GM12872 (cell line): ENCODE data around the gene PSMD13.

Experiments used
- TF ChIP-seq, protein P1 (sequence below): IDR thresholded peaks from 3 replicates; pipeline ENCODE4 v1.5.1; 2011; ENCODE audit warnings: low read depth, mild to moderate bottlenecking, low read length, moderate library complexity; ENCODE audit not compliant: insufficient read depth

Gene PSMD13

GRCh38 chr11:227824-228379, 8.9 kb upstream of the PSMD13 start:
- TF ChIP-seq, protein P1, sequence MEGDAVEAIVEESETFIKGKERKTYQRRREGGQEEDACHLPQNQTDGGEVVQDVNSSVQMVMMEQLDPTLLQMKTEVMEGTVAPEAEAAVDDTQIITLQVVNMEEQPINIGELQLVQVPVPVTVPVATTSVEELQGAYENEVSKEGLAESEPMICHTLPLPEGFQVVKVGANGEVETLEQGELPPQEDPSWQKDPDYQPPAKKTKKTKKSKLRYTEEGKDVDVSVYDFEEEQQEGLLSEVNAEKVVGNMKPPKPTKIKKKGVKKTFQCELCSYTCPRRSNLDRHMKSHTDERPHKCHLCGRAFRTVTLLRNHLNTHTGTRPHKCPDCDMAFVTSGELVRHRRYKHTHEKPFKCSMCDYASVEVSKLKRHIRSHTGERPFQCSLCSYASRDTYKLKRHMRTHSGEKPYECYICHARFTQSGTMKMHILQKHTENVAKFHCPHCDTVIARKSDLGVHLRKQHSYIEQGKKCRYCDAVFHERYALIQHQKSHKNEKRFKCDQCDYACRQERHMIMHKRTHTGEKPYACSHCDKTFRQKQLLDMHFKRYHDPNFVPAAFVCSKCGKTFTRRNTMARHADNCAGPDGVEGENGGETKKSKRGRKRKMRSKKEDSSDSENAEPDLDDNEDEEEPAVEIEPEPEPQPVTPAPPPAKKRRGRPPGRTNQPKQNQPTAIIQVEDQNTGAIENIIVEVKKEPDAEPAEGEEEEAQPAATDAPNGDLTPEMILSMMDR: no peak

GRCh38 chr11:230431-230830, 6.3 kb upstream of the PSMD13 start:
- TF ChIP-seq, protein P1: no peak

DNA sequence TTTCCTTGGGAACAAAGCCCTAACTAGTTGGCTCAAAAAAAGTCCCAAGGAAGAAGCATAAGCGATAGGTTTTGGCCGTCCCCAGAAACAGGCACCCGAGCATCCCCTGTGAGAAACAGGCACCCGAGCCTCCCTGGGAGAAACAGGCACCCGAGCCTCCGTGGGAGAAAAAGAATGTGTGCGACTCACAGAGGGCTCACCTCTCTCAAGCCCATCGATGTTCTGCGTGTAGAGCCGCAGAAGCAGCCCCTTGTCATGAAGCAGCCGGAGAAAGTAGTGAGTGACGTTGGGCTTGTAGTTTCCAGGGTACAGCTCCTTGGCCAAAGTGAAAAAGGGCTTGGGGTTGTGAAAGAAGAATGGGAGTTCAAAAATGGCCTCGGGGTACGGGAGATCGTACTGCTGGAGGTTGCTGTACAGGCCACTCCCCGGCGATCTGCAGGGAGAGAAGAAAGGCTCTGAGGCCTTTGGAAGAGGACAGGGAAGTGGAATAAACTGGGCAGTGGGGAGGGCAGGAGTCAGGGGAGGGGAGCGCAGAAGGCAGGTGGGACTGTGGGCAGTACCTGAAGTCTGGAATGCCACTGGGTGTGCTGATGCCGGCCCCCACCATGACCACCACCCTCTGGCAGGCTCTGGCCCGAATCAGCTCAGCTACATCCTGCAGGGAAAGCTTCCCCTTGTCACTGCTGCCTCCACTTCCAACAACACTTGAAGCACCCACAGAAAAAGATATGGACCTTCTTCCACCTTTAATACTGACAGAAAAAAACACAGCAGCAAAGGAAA, 3.8 kb upstream of the PSMD13 start:
- TF ChIP-seq, protein P1: no peak

DNA sequence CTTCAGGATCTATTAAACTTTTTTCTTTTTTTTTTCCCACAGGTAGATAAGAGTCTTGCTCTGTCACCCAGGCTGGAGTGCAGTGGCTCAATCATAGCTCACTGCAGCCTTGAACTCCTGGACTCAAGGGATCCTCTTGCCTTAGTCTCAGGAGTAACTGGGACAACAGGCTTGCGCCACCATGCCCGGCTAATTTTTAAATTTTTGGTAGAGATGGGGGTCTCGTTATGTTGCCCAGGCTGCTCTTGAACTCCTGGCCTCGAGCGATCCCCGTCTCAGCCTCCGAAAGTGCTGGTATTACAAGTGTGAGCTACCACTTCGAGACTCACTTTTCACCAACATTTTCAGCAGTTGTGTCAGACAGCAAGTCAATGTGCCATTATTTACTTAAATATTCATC, 1.6 kb upstream of the PSMD13 start:
- TF ChIP-seq, protein P1: no peak

DNA sequence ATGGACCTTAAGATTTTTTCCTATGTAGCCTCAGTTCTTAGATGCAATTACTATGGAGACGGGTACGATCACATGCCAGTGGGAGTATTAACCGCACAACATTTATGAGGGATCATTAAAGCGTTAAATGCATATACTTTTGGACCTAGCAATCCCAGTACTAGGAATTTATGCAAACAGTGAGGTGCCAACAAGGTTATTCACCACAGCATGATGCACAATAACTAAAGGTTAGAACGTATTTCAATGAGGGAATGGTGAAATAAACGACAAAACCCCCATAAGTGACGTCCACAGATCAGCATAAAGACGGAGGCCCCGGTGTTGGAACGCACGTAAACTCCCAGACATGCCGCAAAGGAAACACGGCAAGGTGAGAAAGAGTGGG, 1.2 kb upstream of the PSMD13 start:
- TF ChIP-seq, protein P1: no peak

DNA sequence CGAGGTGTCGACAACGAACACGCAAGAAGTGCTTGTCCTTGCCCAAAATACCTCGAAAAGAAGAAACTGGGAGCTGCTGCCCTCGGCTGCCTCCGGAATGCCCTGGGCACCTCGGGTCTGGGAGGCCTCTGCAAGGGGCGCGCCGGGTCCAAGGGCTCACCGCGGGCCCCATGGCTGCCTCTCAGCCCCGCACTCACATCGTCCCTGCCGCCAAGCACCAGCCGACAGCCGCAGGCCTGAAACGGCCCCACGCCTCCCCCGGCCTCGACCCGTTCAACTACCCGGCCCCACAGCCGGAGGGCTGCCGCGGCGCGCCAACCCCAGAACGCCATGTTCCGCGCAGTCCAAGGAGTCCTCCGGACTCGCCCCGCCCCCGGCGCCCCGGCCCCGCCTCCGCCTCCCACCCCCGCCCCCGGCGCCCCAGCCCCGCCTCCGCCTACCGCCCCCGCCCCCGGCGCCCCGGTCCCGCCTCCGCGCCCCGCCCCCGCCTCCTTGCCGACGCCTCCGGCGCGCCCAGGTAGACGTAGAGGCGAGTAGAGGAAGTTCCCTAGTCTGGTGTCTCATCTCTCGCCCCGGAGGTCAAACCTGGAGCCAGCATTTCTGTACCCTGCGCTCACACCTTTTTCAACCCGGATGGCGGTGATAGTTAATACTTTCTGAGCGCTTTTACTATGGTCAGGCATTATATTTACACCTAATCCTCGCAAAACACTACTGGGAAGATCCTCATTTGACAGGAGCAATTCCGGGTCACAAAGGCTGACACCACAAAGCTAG, 591 bp upstream of the PSMD13 start, which contains the start of gene SIRT3:
SIRT3 (minus strand) TSS at position 346 of the 777 bp plus-strand sequence; CDS start at position 332, 14 bp downstream.
- TF ChIP-seq, protein P1: no peak

- TF ChIP-seq, protein P1: no peak
Measured at GRCh38 chr11:240315-240714, 3.5 kb downstream of the PSMD13 start.
